KOPT-K1 (cell line): ENCODE measurements around the gene HOXB13.

Experiments
- H3K27ac ChIP-seq: fragments of 200-600 bp; sonication (generic); 2 replicates; pipeline ENCODE4 v1.5.1; 2016; ENCODE audit warnings: antibody characterized with exemption, mild to moderate bottlenecking, low read depth, low read length; ENCODE audit not compliant: poor library complexity, severe bottlenecking
- H3K36me3 ChIP-seq: fragments of 200-600 bp; sonication (generic); 2 replicates; pipeline ENCODE4 v1.5.1; 2017; ENCODE audit warnings: antibody characterized with exemption, mild to moderate bottlenecking, low read length, moderate library complexity; ENCODE audit not compliant: insufficient read depth
- H3K9me3 ChIP-seq: fragments of 200-600 bp; sonication (generic); 2 replicates; pipeline ENCODE4 v1.5.1; 2017; ENCODE audit warnings: antibody characterized with exemption, low read length, mild to moderate bottlenecking; ENCODE audit not compliant: insufficient read depth, poor library complexity, severe bottlenecking

Gene HOXB13

GRCh38 chr17:48737330-48738043 is 8.9 kb upstream of the HOXB13 start:
- Histone ChIP-seq H3K9me3 (no peaks in the 10 kb centered on the region), H3K36me3 (no peaks in the 10 kb centered on the region), H3K27ac (no peak overlapping the region)

GRCh38 chr17:48735062-48735351 is 6.5 kb upstream of the HOXB13 start:
- Histone ChIP-seq H3K36me3 (no peaks in the 10 kb centered on the region), H3K27ac (no peak overlapping the region), H3K9me3 (no peaks in the 10 kb centered on the region)

GRCh38 chr17:48734333-48735061 is 5.9 kb upstream of the HOXB13 start:
- H3K27ac ChIP-seq: no peak overlapping the region
- no peaks in the 10 kb centered on the region for H3K9me3 ChIP-seq
- no peaks in the 10 kb centered on the region for H3K36me3 ChIP-seq

- H3K27ac ChIP-seq: no peak overlapping the region
- no peaks in the 10 kb centered on the region for H3K36me3 ChIP-seq
- no peaks in the 10 kb centered on the region for H3K9me3 ChIP-seq
Measured at GRCh38 chr17:48733632-48734328, 5.2 kb upstream of the HOXB13 start.

- H3K27ac ChIP-seq: no peak overlapping the region
- no peaks in the 10 kb centered on the region for H3K36me3 ChIP-seq
- H3K9me3 ChIP-seq: no peaks in the 10 kb centered on the region
Measured at GRCh38 chr17:48732688-48733629, 4.4 kb upstream of the HOXB13 start.

- Histone ChIP-seq H3K27ac (no peak overlapping the region), H3K9me3 (no peaks in the 10 kb centered on the region), H3K36me3 (no peaks in the 10 kb centered on the region)
Measured at GRCh38 chr17:48731355-48731754, 2.8 kb upstream of the HOXB13 start.

GRCh38 chr17:48730240-48730550 is 1.6 kb upstream of the HOXB13 start:
- no peaks in the 10 kb centered on the region for H3K36me3 ChIP-seq
- no peaks in the 10 kb centered on the region for H3K9me3 ChIP-seq
- H3K27ac ChIP-seq: no peak overlapping the region

- Histone ChIP-seq H3K9me3 (no peaks in the 10 kb centered on the region), H3K27ac (no peak overlapping the region), H3K36me3 (no peaks in the 10 kb centered on the region)
Measured at GRCh38 chr17:48729335-48730239, 1.0 kb upstream of the HOXB13 start.

GRCh38 chr17:48727415-48728175 is 955 bp downstream of the HOXB13 start:
- Histone ChIP-seq H3K9me3 (no peaks in the 10 kb centered on the region), H3K27ac (no peak overlapping the region), H3K36me3 (no peaks in the 10 kb centered on the region)

- H3K27ac ChIP-seq: no peak overlapping the region
- no peaks in the 10 kb centered on the region for H3K36me3 ChIP-seq
- no peaks in the 10 kb centered on the region for H3K9me3 ChIP-seq
Measured at GRCh38 chr17:48726916-48727286, 1.6 kb downstream of the HOXB13 start.

- H3K36me3 ChIP-seq: no peaks in the 10 kb centered on the region
- no peaks in the 10 kb centered on the region for H3K9me3 ChIP-seq
- no peak overlapping the region for H3K27ac ChIP-seq
Measured at GRCh38 chr17:48726114-48726915, 2.2 kb downstream of the HOXB13 start.

- Histone ChIP-seq H3K9me3 (no peaks in the 10 kb centered on the region), H3K27ac (no peak overlapping the region), H3K36me3 (no peaks in the 10 kb centered on the region)
Measured at GRCh38 chr17:48725288-48726064, 3.1 kb downstream of the HOXB13 start.

- Histone ChIP-seq H3K9me3 (no peaks in the 10 kb centered on the region), H3K36me3 (no peaks in the 10 kb centered on the region), H3K27ac (no peak overlapping the region)
Measured at GRCh38 chr17:48725004-48725287, 3.6 kb downstream of the HOXB13 start.
